Liver (tissue), 9 donors: ENCODE results near the gene ABAT. TPM values are rescaled to one million over a fixed set of nuclear protein-coding genes. Genes with fewer than 3 reads are reported as not detected.

Experiments
- DNase-seq: peaks from one replicate; pipeline ENCODE4 v3.0.0-alpha.2; 2017; ENCODE audit warnings: low spot score
- H3K27ac ChIP-seq, 2 donors: one replicate each; pipeline ENCODE4 v1.7.0; 2013; ENCODE audit warnings: inconsistent platforms in 2 of 2, low read length in 2 of 2, control low read depth in 1 of 2, low read depth in 1 of 2, mild to moderate bottlenecking in 1 of 2
- H3K27me3 ChIP-seq, 4 donors: one replicate each; pipeline versions ENCODE4 v1.6.1 to v1.7.0; 2013; ENCODE audit warnings: low read length in 3 of 4, inconsistent platforms in 1 of 4, mild to moderate bottlenecking in 1 of 4, moderate library complexity in 1 of 4; ENCODE audit not compliant: control insufficient read depth in 4 of 4, insufficient read depth in 4 of 4
- H3K36me3 ChIP-seq, 4 donors: one replicate each; pipeline versions ENCODE4 v1.6.1 to v1.7.0; 2013; ENCODE audit warnings: low read length in 3 of 4, mild to moderate bottlenecking in 3 of 4, low read depth in 1 of 4, moderate library complexity in 1 of 4; ENCODE audit not compliant: control insufficient read depth in 4 of 4, insufficient read depth in 3 of 4
- H3K4me1 ChIP-seq, 4 donors: one replicate each; pipeline versions ENCODE4 v1.6.1 to v1.7.0; 2013; ENCODE audit warnings: low read length in 3 of 4, mild to moderate bottlenecking in 3 of 4, moderate library complexity in 1 of 4; ENCODE audit not compliant: control insufficient read depth in 4 of 4, insufficient read depth in 4 of 4
- H3K4me3 ChIP-seq, 3 donors: one replicate each; pipeline versions ENCODE4 v1.6.1 to v1.7.0; 2013; ENCODE audit warnings: low read length in 3 of 3, control low read depth in 1 of 3, low read depth in 1 of 3, mild to moderate bottlenecking in 1 of 3
- H3K9ac ChIP-seq, 2 donors: one replicate each; pipeline ENCODE4 v1.7.0; 2013; ENCODE audit warnings: low read length in 2 of 2, mild to moderate bottlenecking in 2 of 2, moderate library complexity in 2 of 2, control low read depth in 1 of 2, low read depth in 1 of 2
- H3K9me3 ChIP-seq, 4 donors: one replicate each; pipeline versions ENCODE4 v1.6.1 to v1.7.0; 2013; ENCODE audit warnings: low read length in 3 of 4; ENCODE audit not compliant: control insufficient read depth in 4 of 4
- EGR1 ChIP-seq, 2 donors: IDR thresholded peaks; 2 replicates each; pipeline ENCODE4 v1.6.1; 2016 to 2018; ENCODE audit warnings: antibody characterized with exemption in 2 of 2, low read depth in 2 of 2
- FOXA1 ChIP-seq: IDR thresholded peaks from 2 replicates; pipeline ENCODE4 v1.6.1; 2016; ENCODE audit warnings: antibody characterized with exemption
- FOXA2 ChIP-seq: IDR thresholded peaks from 2 replicates; pipeline ENCODE4 v1.6.1; 2016; ENCODE audit warnings: antibody characterized with exemption
- HNF4A ChIP-seq, 2 donors: conservative IDR thresholded peaks; 2 replicates each; pipeline ENCODE4 v1.6.1; 2016; ENCODE audit warnings: antibody characterized with exemption in 2 of 2, mild to moderate bottlenecking in 2 of 2
- HNF4G ChIP-seq: IDR thresholded peaks from 2 replicates; pipeline ENCODE4 v1.6.1; 2016; ENCODE audit warnings: antibody characterized with exemption
- JUND ChIP-seq, 2 donors: IDR thresholded peaks; 2 replicates each; pipeline ENCODE4 v1.6.1; 2016; ENCODE audit warnings: antibody characterized with exemption in 2 of 2
- NR2F2 ChIP-seq: IDR thresholded peaks from 2 replicates; pipeline ENCODE4 v1.6.1; 2016; ENCODE audit warnings: antibody characterized with exemption
- RXRA ChIP-seq, 2 donors: IDR thresholded peaks; 2 replicates each; pipeline ENCODE4 v1.6.1; 2017 to 2018; ENCODE audit warnings: antibody characterized with exemption in 2 of 2, mild to moderate bottlenecking in 1 of 2
- TAF1 ChIP-seq: conservative IDR thresholded peaks from 2 replicates; pipeline ENCODE4 v1.6.1; 2016; ENCODE audit warnings: antibody characterized with exemption, mild to moderate bottlenecking
- YY1 ChIP-seq: IDR thresholded peaks from 2 replicates; pipeline ENCODE4 v1.6.1; 2016; ENCODE audit warnings: antibody characterized with exemption, mild to moderate bottlenecking
- WGBS: extraction: QIAGEN DNeasy Blood & Tissue Kit; methylation state at CpG from one replicate; pipeline ENCODE4 v1.1.7; 2013; 5-methylcytosine and 5-hydroxymethylcytosine counted together
- polyA plus RNA-seq, 2 donors: library from polyadenylated mRNA; stranded (reverse) in 1 of 2; unstranded in 1 of 2; fragments of 200-250 nt in 1 of 2; fragments of >200 nt in 1 of 2; fragmentation: Nextera tagmentation in 1 of 2; extraction: Ambion mirVana in 1 of 2; gene quantifications; one replicate each; pipeline versions ENCODE4 v1.2.1 to v1.2.3, GENCODE V29; 2013 to 2015
- total RNA-seq, 2 donors: library from RNA; depleted of rRNA; stranded (reverse); fragments of >200 nt; gene quantifications; one replicate each; pipeline ENCODE4 v1.2.3, GENCODE V29; 2014
- TF ChIP-seq, protein P1 (sequence below): fragments of 150-350 bp; IDR thresholded peaks from 2 replicates; pipeline ENCODE4 v1.5.1; 2017; ENCODE audit warnings: improper control_type of control experiment, low read depth, low read length; ENCODE audit not compliant: missing input control
- TF ChIP-seq, protein P2 (sequence below): IDR thresholded peaks from 2 replicates; pipeline ENCODE4 v1.6.1; 2016; ENCODE audit warnings: antibody characterized with exemption
- TF ChIP-seq, protein P3 (sequence below): IDR thresholded peaks from 2 replicates; pipeline ENCODE4 v1.6.1; 2016; ENCODE audit warnings: antibody characterized with exemption
- TF ChIP-seq, protein P4 (sequence below): IDR thresholded peaks from 2 replicates; pipeline ENCODE4 v1.6.1; 2016; ENCODE audit warnings: antibody characterized with exemption, mild to moderate bottlenecking
- donor health status: healthy.
- donor health status: healthy.
- donor health status: healthy.
- donor health status: healthy.
- donor health status: healthy.

ABAT gene
- total and polyA plus RNA-seq, 4 donors, result 52.4 to 205 (median 141) TPM

DNA sequence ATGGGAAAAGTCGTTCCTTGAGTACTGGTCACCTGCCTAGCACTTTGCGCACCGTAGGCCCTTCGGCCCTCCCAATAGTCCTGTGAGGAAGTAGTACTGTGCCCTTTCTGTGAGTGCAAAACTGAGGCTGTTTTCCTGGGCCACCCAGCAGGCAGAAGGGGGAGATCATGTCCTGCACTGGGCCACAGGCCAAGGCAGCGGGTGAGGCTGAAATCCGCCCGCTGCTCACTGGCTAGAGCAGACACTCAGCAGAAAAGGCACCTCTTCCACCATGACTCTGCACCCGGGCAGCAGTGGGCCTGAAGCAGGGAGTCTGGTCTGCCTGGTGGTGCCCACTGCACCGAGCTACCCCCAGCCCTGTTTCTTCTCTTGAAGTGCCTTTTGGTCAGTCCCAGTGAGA is 32.7 kb upstream of the ABAT start:
- H3K36me3 ChIP-seq, result peaks cover 25 to 88% (median 61%) of the 10 kb centered on the region in 4 donors
- H3K4me3 ChIP-seq, result no peak overlapping the region
- no peak overlapping the region for H3K27ac ChIP-seq
- WGBS, result 68% methylated on average over 9 of the region's 9 CpGs
- no peaks in the 10 kb centered on the region for H3K4me1 ChIP-seq
- TF ChIP-seq TAF1 (no peak), FOXA2 (no peak), FOXA1 (no peak), HNF4G (no peak), EGR1 (IDR thresholded peaks at IDR 0.05; ENCODE audit: low read depth in 2 of 2) (no peak), RXRA (IDR thresholded peaks at IDR 0.05) (no peak), JUND (IDR thresholded peaks at IDR 0.05) (no peak), NR2F2 (no peak)
- TF ChIP-seq, protein P1, sequence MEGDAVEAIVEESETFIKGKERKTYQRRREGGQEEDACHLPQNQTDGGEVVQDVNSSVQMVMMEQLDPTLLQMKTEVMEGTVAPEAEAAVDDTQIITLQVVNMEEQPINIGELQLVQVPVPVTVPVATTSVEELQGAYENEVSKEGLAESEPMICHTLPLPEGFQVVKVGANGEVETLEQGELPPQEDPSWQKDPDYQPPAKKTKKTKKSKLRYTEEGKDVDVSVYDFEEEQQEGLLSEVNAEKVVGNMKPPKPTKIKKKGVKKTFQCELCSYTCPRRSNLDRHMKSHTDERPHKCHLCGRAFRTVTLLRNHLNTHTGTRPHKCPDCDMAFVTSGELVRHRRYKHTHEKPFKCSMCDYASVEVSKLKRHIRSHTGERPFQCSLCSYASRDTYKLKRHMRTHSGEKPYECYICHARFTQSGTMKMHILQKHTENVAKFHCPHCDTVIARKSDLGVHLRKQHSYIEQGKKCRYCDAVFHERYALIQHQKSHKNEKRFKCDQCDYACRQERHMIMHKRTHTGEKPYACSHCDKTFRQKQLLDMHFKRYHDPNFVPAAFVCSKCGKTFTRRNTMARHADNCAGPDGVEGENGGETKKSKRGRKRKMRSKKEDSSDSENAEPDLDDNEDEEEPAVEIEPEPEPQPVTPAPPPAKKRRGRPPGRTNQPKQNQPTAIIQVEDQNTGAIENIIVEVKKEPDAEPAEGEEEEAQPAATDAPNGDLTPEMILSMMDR, result no peak
- TF ChIP-seq, protein P2, sequence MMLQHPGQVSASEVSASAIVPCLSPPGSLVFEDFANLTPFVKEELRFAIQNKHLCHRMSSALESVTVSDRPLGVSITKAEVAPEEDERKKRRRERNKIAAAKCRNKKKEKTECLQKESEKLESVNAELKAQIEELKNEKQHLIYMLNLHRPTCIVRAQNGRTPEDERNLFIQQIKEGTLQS, result no peak
- TF ChIP-seq, protein P3, sequence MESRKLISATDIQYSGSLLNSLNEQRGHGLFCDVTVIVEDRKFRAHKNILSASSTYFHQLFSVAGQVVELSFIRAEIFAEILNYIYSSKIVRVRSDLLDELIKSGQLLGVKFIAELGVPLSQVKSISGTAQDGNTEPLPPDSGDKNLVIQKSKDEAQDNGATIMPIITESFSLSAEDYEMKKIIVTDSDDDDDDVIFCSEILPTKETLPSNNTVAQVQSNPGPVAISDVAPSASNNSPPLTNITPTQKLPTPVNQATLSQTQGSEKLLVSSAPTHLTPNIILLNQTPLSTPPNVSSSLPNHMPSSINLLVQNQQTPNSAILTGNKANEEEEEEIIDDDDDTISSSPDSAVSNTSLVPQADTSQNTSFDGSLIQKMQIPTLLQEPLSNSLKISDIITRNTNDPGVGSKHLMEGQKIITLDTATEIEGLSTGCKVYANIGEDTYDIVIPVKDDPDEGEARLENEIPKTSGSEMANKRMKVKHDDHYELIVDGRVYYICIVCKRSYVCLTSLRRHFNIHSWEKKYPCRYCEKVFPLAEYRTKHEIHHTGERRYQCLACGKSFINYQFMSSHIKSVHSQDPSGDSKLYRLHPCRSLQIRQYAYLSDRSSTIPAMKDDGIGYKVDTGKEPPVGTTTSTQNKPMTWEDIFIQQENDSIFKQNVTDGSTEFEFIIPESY, result no peak
- TF ChIP-seq, protein P4, sequence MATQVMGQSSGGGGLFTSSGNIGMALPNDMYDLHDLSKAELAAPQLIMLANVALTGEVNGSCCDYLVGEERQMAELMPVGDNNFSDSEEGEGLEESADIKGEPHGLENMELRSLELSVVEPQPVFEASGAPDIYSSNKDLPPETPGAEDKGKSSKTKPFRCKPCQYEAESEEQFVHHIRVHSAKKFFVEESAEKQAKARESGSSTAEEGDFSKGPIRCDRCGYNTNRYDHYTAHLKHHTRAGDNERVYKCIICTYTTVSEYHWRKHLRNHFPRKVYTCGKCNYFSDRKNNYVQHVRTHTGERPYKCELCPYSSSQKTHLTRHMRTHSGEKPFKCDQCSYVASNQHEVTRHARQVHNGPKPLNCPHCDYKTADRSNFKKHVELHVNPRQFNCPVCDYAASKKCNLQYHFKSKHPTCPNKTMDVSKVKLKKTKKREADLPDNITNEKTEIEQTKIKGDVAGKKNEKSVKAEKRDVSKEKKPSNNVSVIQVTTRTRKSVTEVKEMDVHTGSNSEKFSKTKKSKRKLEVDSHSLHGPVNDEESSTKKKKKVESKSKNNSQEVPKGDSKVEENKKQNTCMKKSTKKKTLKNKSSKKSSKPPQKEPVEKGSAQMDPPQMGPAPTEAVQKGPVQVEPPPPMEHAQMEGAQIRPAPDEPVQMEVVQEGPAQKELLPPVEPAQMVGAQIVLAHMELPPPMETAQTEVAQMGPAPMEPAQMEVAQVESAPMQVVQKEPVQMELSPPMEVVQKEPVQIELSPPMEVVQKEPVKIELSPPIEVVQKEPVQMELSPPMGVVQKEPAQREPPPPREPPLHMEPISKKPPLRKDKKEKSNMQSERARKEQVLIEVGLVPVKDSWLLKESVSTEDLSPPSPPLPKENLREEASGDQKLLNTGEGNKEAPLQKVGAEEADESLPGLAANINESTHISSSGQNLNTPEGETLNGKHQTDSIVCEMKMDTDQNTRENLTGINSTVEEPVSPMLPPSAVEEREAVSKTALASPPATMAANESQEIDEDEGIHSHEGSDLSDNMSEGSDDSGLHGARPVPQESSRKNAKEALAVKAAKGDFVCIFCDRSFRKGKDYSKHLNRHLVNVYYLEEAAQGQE, result no peak
- H3K9me3 ChIP-seq, result no peaks in the 10 kb centered on the region
- DNase-seq, result peak; percentile 56
- H3K9ac ChIP-seq, result no peak overlapping the region
- H3K27me3 ChIP-seq, result no peaks in the 10 kb centered on the region

DNA sequence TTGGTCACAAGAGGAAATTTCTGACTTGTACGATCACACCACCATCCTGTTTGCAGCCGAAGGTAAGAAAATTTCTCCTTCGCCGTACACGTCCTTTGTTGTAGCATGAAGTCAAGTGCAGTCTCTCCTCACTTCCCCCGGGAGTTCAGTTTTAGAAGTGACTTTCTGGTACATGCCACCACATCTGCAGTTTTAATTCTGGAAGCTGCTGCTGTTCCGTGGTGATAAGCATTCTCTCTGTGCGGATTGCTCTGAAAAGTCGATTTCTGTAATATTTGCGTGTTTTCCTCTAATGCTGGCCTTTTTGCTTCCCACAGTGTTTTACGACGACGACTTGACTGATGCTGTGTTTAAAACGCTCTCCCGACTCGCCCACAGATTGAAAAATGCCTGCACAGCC is 32.3 kb upstream of the ABAT start:
- WGBS, result 88% methylated on average over 16 of the region's 16 CpGs

More for the DNA sequence above, 32.3 kb upstream of the ABAT start:
- H3K4me3 ChIP-seq, result no peak overlapping the region
- no peak for DNase-seq
- no peaks in the 10 kb centered on the region for H3K4me1 ChIP-seq
- H3K9ac ChIP-seq, result no peak overlapping the region
- H3K9me3 ChIP-seq, result no peaks in the 10 kb centered on the region
- peaks cover 30 to 88% (median 60%) of the 10 kb centered on the region in 4 donors for H3K36me3 ChIP-seq
- no peaks in the 10 kb centered on the region for H3K27me3 ChIP-seq
- no peak overlapping the region for H3K27ac ChIP-seq
- TF ChIP-seq TAF1, result no peak
- TF ChIP-seq, protein P4, result no peak
- TF ChIP-seq JUND (IDR thresholded peaks at IDR 0.05), result no peak
- no peak for TF ChIP-seq YY1
- no peak for TF ChIP-seq FOXA2
- TF ChIP-seq RXRA (IDR thresholded peaks at IDR 0.05), result no peak
- no peak for TF ChIP-seq HNF4A (conservative IDR thresholded peaks at IDR 0.05)
- TF ChIP-seq, protein P1, result no peak
